A673 (cell line): Measurements from ENCODE around the gene PHETA2.

ENCODE experiments used
- EZH2 ChIP-seq: fragments of 200-600 bp; sonication (generic); IDR thresholded peaks from 2 replicates; pipeline ENCODE4 v1.6.1; 2017; ENCODE audit warnings: borderline replicate concordance, low read depth, mild to moderate bottlenecking, mixed read lengths, antibody characterized with exemption, low read length; ENCODE audit not compliant: poor library complexity, severe bottlenecking
- TF ChIP-seq, protein P1 (sequence below): fragments of 300-800, 200-600 bp; sonication (generic); conservative IDR thresholded peaks from 2 replicates; pipeline ENCODE4 v1.5.1; 2017; ENCODE audit warnings: low read depth, mild to moderate bottlenecking, antibody characterized with exemption, low read length, moderate library complexity, mixed read lengths

DNA sequence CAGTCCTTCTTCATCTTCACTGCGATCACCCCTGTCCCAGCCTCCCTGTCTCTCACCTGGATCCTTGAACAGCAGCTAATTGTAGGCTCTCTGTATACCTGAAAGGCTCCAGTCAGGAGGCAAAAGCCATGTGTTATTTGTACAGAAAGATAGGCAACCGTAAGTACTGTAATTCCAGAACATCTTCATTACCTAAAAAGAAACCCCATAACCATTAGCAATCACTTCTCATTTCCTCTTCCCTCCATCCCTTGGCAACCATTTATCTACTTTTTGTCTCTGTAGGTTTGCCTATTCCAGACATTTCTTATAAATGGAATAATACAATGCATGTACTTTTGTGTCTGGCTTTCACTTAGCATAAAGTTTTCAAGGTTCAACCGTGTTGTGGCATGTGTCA is 21.3 kb upstream of the PHETA2 start:
- TF ChIP-seq, protein P1, sequence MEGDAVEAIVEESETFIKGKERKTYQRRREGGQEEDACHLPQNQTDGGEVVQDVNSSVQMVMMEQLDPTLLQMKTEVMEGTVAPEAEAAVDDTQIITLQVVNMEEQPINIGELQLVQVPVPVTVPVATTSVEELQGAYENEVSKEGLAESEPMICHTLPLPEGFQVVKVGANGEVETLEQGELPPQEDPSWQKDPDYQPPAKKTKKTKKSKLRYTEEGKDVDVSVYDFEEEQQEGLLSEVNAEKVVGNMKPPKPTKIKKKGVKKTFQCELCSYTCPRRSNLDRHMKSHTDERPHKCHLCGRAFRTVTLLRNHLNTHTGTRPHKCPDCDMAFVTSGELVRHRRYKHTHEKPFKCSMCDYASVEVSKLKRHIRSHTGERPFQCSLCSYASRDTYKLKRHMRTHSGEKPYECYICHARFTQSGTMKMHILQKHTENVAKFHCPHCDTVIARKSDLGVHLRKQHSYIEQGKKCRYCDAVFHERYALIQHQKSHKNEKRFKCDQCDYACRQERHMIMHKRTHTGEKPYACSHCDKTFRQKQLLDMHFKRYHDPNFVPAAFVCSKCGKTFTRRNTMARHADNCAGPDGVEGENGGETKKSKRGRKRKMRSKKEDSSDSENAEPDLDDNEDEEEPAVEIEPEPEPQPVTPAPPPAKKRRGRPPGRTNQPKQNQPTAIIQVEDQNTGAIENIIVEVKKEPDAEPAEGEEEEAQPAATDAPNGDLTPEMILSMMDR, result no peak
- TF ChIP-seq EZH2, result no peak
